Glutamatergic neuron (in vitro differentiated cells): ENCODE results near the gene UNC79. TPM values are rescaled to one million over a fixed set of nuclear protein-coding genes. Genes with fewer than 3 reads are reported as not detected.
"Not testable (repeated sequence)": the region's sequence is repeated elsewhere in the genome, so short reads cannot be mapped to it uniquely, and the experiment has no call there.

Experiments
- DNase-seq: peaks from one replicate; pipeline ENCODE4 v3.0.0; 2022
- H3K27ac Mint-ChIP-seq: one replicate; pipeline ENCODE4 v1.8.0; 2020; ENCODE audit warnings: mild to moderate bottlenecking, mixed read lengths, inconsistent platforms; ENCODE audit not compliant: unreplicated experiment
- H3K27me3 Mint-ChIP-seq: one replicate; pipeline ENCODE4 v1.8.0; 2020; ENCODE audit warnings: mild to moderate bottlenecking, moderate library complexity, mixed read lengths, inconsistent platforms; ENCODE audit not compliant: unreplicated experiment
- H3K36me3 Mint-ChIP-seq: one replicate; pipeline ENCODE4 v1.8.0; 2020; ENCODE audit warnings: mild to moderate bottlenecking, mixed read lengths, inconsistent platforms; ENCODE audit not compliant: unreplicated experiment
- H3K4me1 Mint-ChIP-seq: one replicate; pipeline ENCODE4 v1.8.0; 2020; ENCODE audit warnings: mild to moderate bottlenecking, low read depth, mixed read lengths, inconsistent platforms; ENCODE audit not compliant: unreplicated experiment
- H3K4me3 Mint-ChIP-seq: one replicate; pipeline ENCODE4 v1.8.0; 2020; ENCODE audit warnings: mild to moderate bottlenecking, mixed read lengths, inconsistent platforms; ENCODE audit not compliant: unreplicated experiment
- H3K9me3 Mint-ChIP-seq: one replicate; pipeline ENCODE4 v1.8.0; 2020; ENCODE audit warnings: mild to moderate bottlenecking, moderate library complexity, mixed read lengths, inconsistent platforms; ENCODE audit not compliant: unreplicated experiment
- CTCF ChIP-seq: fragments of 200-600 bp; sonication (generic); IDR thresholded peaks from one replicate; pipeline ENCODE4 v1.5.0; 2021; ENCODE audit not compliant: partially characterized antibody, unreplicated experiment
- total RNA-seq: library from RNA; stranded (reverse); fragmentation: NEBNext Ultra II Directional; extraction: Animal tissue kit (Norgen Biotek cat#: 25700); gene quantifications from one replicate; pipeline ENCODE4 v1.2.1, GENCODE V29; 2021; ENCODE audit not compliant: unreplicated experiment

UNC79 gene
- total RNA-seq, 1 donor from 2014 or later = 29.5 TPM

DNA sequence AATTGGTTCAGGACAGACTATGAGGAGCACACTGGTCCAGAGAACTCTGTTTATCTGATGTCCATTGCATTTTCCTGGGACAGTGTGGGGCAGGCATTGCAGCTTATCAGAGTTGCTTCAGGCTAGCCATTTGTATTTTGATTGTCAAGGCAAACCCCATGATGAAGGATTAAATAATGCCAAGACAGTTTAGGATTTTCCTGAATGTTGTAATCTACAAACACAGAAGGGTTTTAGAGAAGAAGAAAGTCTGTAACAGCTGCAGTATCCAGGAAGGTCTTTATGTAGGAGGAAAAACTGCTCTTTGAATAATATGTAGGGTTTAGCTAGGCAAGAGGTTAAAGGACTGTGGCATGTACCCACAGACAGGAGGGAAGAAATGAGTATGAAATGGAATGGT is 32.2 kb upstream of the UNC79 start:
- peaks cover 3% of the 10 kb centered on the region for H3K9me3 Mint-ChIP-seq
- no peaks in the 10 kb centered on the region for H3K27me3 Mint-ChIP-seq
- no peaks in the 10 kb centered on the region for H3K4me1 Mint-ChIP-seq
- H3K27ac Mint-ChIP-seq = no peak overlapping the region
- no peak for DNase-seq
- TF ChIP-seq CTCF = no peak
- peaks cover 4% of the 10 kb centered on the region for H3K36me3 Mint-ChIP-seq
- H3K4me3 Mint-ChIP-seq = no peak overlapping the region

DNA sequence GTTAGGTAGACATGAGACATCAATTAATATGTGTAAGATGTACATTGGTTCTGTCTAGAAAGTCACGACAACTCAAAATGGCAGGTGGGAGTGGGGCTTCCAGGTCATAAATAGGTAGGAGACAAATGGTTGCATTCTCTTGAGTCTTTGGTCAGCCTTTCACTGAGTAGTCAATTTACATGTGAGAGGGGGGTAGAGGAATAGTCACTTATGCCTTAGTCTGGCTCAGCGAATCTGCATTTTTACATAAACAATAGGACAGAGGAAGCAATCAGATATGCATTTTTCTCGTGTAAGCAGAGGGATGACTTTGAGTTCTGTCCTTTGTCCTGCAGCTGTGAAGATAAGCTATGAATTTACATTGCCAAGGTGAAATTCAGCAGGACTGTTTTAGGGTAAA is 27.8 kb upstream of the UNC79 start:
- Mint-ChIP-seq H3K27me3 (no peaks in the 10 kb centered on the region), H3K4me1 (no peaks in the 10 kb centered on the region), H3K36me3 (no peaks in the 10 kb centered on the region), H3K27ac (no peak overlapping the region), H3K4me3 (no peak overlapping the region), H3K9me3 (no peaks in the 10 kb centered on the region)
- TF ChIP-seq CTCF = no peak
- no peak for DNase-seq

GRCh38 chr14:93410021-93410420 is 20.7 kb upstream of the UNC79 start:
- TF ChIP-seq CTCF = no peak
- peaks cover 2% of the 10 kb centered on the region for H3K27me3 Mint-ChIP-seq
- H3K4me3 Mint-ChIP-seq = no peak overlapping the region
- DNase-seq = no peak
- H3K4me1 Mint-ChIP-seq = no peaks in the 10 kb centered on the region
- peaks cover 7% of the 10 kb centered on the region for H3K36me3 Mint-ChIP-seq
- H3K9me3 Mint-ChIP-seq = peaks cover 4% of the 10 kb centered on the region
- H3K27ac Mint-ChIP-seq = no peak overlapping the region

DNA sequence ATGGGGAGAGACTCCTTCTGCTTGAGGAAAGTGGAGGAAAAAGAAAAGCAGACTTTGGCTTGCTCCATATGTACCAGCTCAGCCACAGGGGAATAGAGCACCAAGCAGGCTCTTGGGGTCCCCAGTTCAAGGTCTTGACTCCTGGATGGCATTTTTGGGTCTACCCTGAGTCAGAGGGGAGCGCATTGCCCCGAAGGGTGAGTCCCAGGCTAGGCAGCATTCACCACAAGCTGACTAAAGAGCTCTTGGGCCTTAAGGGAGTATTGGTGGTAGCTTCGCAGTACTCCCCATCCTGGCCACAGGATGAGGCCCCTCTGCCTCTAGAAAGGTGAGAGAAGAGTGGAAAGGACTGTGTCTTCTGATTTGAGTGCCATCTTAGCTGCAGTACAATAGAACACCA is 19.8 kb upstream of the UNC79 start:
- Mint-ChIP-seq H3K4me1 (no peaks in the 10 kb centered on the region), H3K27ac (no peak overlapping the region)
- TF ChIP-seq CTCF = no peak

DNA sequence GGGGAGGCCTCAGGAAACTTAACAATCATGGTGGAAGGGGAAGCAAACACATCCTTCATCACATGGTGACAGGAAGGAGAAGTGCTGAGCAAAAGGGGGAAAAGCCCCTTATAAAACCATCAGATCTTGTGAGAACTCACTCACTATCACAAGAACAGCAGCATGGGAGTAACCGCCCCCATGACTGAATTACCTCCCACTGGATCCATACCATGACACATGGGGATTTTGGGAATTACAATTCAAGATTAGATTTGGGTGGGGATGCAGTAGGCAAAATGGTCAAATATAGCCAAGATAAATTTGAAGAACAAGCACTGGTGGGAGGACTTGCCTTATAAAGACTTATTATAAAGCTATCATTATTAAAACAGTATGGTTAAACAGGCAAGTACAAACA is 5.6 kb upstream of the UNC79 start:
- not testable (repeated sequence) for H3K4me1 Mint-ChIP-seq, H3K27me3 Mint-ChIP-seq, H3K4me3 Mint-ChIP-seq, DNase-seq, H3K36me3 Mint-ChIP-seq, H3K27ac Mint-ChIP-seq, H3K9me3 Mint-ChIP-seq

More for the DNA sequence above, 19.8 kb upstream of the UNC79 start:
- no peak for DNase-seq
- H3K36me3 Mint-ChIP-seq = peaks cover 7% of the 10 kb centered on the region
- peaks cover 4% of the 10 kb centered on the region for H3K9me3 Mint-ChIP-seq
- H3K4me3 Mint-ChIP-seq = no peak overlapping the region
- H3K27me3 Mint-ChIP-seq = peaks cover 2% of the 10 kb centered on the region

GRCh38 chr14:93426750-93427149 is 4.0 kb upstream of the UNC79 start:
- H3K4me1 Mint-ChIP-seq = no peaks in the 10 kb centered on the region
- no peak for TF ChIP-seq CTCF
- peaks cover 8% of the 10 kb centered on the region for H3K36me3 Mint-ChIP-seq
- H3K9me3 Mint-ChIP-seq = peaks cover 6% of the 10 kb centered on the region
- no peak for DNase-seq
- H3K4me3 Mint-ChIP-seq = no peak overlapping the region
- H3K27me3 Mint-ChIP-seq = no peaks in the 10 kb centered on the region
- no peak overlapping the region for H3K27ac Mint-ChIP-seq
